DOHH2 (cell line): ENCODE results near the gene OTULINL.

Source experiments
- EZH2phosphoT487 ChIP-seq: fragments of 200-600 bp; sonication (generic); IDR thresholded peaks from 2 replicates; pipeline ENCODE4 v1.6.1; 2017; ENCODE audit warnings: borderline replicate concordance, mild to moderate bottlenecking, antibody characterized with exemption, low read length, moderate library complexity, mixed read lengths
- TF ChIP-seq, protein P1 (sequence below): fragments of 200-600 bp; sonication (generic); IDR thresholded peaks from one replicate; pipeline ENCODE4 v1.5.1; 2014; ENCODE audit warnings: antibody characterized with exemption, mild to moderate bottlenecking, low read depth, low read length; ENCODE audit not compliant: poor library complexity, severe bottlenecking

DNA sequence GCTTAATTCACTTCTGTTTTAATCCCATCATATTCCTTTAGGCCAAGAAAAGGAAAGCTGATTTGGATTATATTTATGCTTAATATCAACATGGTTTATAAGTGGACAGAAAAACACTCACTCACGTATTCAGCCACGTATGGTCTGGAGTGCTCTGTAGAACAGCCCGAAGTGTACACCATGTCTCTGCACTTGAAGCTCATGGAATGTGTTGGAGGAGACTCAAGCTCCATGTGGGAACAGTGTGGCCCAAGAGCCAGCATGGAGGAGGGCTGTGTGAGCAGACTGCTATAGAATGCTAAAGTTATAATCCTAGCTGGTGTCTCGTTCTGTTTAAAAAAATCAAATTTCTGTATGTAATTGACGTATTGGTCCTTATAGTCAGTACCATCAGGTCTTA is 32.9 kb downstream of the OTULINL start:
- TF ChIP-seq, protein P1, sequence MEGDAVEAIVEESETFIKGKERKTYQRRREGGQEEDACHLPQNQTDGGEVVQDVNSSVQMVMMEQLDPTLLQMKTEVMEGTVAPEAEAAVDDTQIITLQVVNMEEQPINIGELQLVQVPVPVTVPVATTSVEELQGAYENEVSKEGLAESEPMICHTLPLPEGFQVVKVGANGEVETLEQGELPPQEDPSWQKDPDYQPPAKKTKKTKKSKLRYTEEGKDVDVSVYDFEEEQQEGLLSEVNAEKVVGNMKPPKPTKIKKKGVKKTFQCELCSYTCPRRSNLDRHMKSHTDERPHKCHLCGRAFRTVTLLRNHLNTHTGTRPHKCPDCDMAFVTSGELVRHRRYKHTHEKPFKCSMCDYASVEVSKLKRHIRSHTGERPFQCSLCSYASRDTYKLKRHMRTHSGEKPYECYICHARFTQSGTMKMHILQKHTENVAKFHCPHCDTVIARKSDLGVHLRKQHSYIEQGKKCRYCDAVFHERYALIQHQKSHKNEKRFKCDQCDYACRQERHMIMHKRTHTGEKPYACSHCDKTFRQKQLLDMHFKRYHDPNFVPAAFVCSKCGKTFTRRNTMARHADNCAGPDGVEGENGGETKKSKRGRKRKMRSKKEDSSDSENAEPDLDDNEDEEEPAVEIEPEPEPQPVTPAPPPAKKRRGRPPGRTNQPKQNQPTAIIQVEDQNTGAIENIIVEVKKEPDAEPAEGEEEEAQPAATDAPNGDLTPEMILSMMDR = no peak
- TF ChIP-seq EZH2phosphoT487 = no peak
